Measurements from ENCODE around the gene AOPEP.

DNA sequence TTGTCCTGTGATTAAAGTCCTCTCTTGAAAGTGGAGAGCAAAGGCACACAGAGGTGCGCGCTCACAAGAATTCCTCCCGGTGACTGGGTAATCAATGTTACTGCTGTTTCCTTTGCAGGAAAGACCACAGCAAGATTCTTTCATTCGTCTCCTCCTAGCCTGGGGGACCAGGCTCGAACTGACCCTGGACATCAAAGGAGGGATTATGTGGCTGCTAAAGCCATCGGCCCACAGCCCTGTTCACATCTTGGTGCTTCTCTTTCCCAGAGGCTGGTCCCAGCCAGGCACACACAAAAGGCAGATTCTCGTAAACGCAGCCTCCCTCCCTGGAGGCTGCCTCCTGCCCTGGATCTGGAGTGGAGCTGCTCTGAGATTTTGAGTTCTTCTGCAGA, 360.1 kb downstream of the AOPEP start:
- TF ChIP-seq, protein P1, sequence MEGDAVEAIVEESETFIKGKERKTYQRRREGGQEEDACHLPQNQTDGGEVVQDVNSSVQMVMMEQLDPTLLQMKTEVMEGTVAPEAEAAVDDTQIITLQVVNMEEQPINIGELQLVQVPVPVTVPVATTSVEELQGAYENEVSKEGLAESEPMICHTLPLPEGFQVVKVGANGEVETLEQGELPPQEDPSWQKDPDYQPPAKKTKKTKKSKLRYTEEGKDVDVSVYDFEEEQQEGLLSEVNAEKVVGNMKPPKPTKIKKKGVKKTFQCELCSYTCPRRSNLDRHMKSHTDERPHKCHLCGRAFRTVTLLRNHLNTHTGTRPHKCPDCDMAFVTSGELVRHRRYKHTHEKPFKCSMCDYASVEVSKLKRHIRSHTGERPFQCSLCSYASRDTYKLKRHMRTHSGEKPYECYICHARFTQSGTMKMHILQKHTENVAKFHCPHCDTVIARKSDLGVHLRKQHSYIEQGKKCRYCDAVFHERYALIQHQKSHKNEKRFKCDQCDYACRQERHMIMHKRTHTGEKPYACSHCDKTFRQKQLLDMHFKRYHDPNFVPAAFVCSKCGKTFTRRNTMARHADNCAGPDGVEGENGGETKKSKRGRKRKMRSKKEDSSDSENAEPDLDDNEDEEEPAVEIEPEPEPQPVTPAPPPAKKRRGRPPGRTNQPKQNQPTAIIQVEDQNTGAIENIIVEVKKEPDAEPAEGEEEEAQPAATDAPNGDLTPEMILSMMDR (IDR thresholded peaks at IDR 0.05; ENCODE audit: insufficient read depth, low read depth, low read length) = no peak
- no peak for TF ChIP-seq EZH2 (IDR thresholded peaks at IDR 0.05; ENCODE audit: insufficient read depth, low read length)

All from astrocyte (in vitro differentiated cells and primary cell).